Duodenal mucosa (tissue), 2 donors: Measurements from ENCODE around the gene METTL9.
A peak's percentile ranks its signal among the peaks of the same experiment; 100 is the strongest.
"Not testable (repeated sequence)": the region's sequence is repeated elsewhere in the genome, so short reads cannot be mapped to it uniquely, and the experiment has no call there.

Experiments used
- H3K27ac ChIP-seq: one replicate; pipeline ENCODE4 v1.7.0; 2013; ENCODE audit warnings: low read depth, low read length
- H3K27me3 ChIP-seq, 2 donors: one replicate each; pipeline ENCODE4 v1.7.0; 2013; ENCODE audit warnings: low read length in 2 of 2, control low read depth in 1 of 2; ENCODE audit not compliant: insufficient read depth in 2 of 2, control insufficient read depth in 1 of 2
- H3K36me3 ChIP-seq, 2 donors: one replicate each; pipeline ENCODE4 v1.7.0; 2013; ENCODE audit warnings: low read length in 2 of 2, control low read depth in 1 of 2; ENCODE audit not compliant: insufficient read depth in 2 of 2, control insufficient read depth in 1 of 2
- H3K4me1 ChIP-seq, 2 donors: one replicate each; pipeline ENCODE4 v1.7.0; 2013; ENCODE audit warnings: low read length in 2 of 2, control low read depth in 1 of 2; ENCODE audit not compliant: insufficient read depth in 2 of 2, control insufficient read depth in 1 of 2
- H3K4me3 ChIP-seq, 2 donors: one replicate each; pipeline ENCODE4 v1.7.0; 2013; ENCODE audit warnings: low read length in 2 of 2, low read depth in 1 of 2
- H3K9ac ChIP-seq, 2 donors: one replicate each; pipeline ENCODE4 v1.7.0; 2013; ENCODE audit warnings: low read length in 2 of 2, low read depth in 1 of 2
- H3K9me3 ChIP-seq, 2 donors: one replicate each; pipeline ENCODE4 v1.7.0; 2013; ENCODE audit warnings: low read length in 2 of 2, control low read depth in 1 of 2; ENCODE audit not compliant: control insufficient read depth in 1 of 2

The METTL9 gene

GRCh38 chr16:21590796-21591195, 8.6 kb upstream of the METTL9 start:
- Histone ChIP-seq H3K27me3 (no peaks in the 10 kb centered on the region), H3K27ac (no peak overlapping the region), H3K9ac (no peak overlapping the region), H3K4me3 (no peak overlapping the region), H3K9me3 (no peaks in the 10 kb centered on the region), H3K4me1 (peaks cover 0 to 6% of the 10 kb centered on the region in 2 donors), H3K36me3 (no peaks in the 10 kb centered on the region)

GRCh38 chr16:21592191-21592590, 7.2 kb upstream of the METTL9 start:
- Histone ChIP-seq H3K36me3 (no peaks in the 10 kb centered on the region), H3K4me3 (no peak overlapping the region), H3K27me3 (no peaks in the 10 kb centered on the region), H3K27ac (no peak overlapping the region), H3K9me3 (no peaks in the 10 kb centered on the region), H3K4me1 (peaks cover 0 to 6% of the 10 kb centered on the region in 2 donors), H3K9ac (no peak overlapping the region)

DNA sequence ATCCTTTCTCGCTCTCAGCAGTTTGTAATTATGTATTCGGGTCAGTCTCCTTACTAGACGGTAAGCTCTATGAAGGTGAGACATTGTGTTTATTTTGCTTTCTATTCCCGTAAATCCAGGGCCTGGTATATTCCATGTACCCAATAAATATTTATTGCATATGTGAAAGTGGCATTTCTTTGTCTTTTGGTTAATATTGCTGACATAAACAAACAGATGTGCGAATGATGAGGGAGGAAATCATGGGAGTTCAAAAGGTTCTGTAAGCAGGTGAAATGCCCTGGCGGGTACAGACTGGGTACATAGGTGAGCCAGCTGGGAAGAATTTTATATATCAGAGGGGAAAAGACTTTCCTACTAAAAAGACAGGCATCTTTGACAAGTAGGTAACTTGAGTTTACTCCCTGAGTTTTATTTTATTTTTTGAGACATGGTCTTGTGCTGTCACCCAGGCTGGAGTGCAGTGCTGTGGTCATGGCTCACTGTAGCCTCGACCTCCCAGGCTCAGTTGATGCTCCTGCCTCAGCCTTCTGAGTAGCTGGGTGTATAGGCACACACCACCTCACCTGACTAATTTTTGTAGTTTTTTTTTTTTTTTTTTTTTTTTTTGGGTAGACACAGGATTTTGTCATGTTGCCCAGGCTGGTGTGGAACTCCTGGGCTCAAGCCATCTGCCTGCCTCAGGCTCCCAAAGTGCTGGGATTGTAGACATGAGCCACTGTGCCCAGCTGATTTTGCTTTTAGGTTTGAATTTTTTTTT, 5.7 kb upstream of the METTL9 start:
- Histone ChIP-seq H3K36me3 (no peaks in the 10 kb centered on the region), H3K4me1 (peaks cover 6 to 11% of the 10 kb centered on the region in 2 donors), H3K27ac (no peak overlapping the region), H3K9me3 (no peaks in the 10 kb centered on the region), H3K4me3 (no peak overlapping the region), H3K27me3 (no peaks in the 10 kb centered on the region), H3K9ac (no peak overlapping the region)

DNA sequence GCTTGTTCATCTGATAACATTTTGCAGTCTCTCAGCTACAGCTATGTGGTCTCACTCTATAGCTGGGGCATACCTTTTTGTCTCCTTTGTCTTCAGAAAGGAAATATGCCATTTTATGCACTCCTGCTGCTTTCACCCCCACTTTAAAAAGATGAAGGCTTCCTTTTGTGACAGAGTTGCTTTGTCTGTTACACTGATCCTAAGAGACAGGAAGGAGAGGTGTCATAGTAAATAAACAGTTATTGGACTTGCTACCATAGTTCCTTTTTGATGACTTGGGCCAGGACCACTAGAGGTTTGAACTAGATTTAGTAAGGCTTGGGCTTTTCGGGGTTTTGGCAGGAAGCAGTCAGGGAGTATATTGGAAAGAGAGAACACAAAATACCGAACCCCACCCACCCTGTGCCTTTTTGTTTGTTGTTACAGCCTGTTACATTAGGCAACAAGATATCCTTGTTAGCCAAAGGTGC, 1.8 kb upstream of the METTL9 start:
- Histone ChIP-seq H3K9me3 (no peaks in the 10 kb centered on the region), H3K9ac (no peak overlapping the region), H3K4me3 (no peak overlapping the region), H3K4me1 (peaks cover 22 to 27% of the 10 kb centered on the region in 2 donors), H3K27ac (no peak overlapping the region), H3K36me3 (no peaks in the 10 kb centered on the region), H3K27me3 (no peaks in the 10 kb centered on the region)

DNA sequence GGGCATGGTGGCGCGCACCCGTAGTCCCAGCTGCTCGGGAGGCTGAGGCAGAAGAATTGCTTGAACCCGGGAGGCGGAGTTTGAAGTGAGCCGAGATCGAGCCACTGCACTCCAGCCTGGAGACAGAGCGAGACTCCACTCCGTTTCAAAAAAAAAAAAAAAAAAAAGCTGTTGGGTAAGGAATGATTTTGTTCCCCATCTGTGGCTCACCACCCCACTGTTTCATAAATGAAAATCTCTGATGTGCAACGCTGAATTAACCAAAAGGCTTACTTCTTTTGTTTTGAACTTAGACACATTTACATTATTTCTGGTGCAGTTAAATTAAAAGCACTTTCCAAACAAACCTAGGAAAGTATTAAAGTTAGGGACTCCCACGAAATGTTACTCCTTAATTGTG, 1.2 kb upstream of the METTL9 start:
- Histone ChIP-seq H3K27ac (no peak overlapping the region), H3K9ac (peak overlapping the region; percentile 95 to 98), H3K27me3 (no peaks in the 10 kb centered on the region), H3K36me3 (no peaks in the 10 kb centered on the region), H3K9me3 (no peaks in the 10 kb centered on the region), H3K4me1 (peaks cover 22 to 27% of the 10 kb centered on the region in 2 donors), H3K4me3 (peak overlapping the region; percentile 92 to 98)

DNA sequence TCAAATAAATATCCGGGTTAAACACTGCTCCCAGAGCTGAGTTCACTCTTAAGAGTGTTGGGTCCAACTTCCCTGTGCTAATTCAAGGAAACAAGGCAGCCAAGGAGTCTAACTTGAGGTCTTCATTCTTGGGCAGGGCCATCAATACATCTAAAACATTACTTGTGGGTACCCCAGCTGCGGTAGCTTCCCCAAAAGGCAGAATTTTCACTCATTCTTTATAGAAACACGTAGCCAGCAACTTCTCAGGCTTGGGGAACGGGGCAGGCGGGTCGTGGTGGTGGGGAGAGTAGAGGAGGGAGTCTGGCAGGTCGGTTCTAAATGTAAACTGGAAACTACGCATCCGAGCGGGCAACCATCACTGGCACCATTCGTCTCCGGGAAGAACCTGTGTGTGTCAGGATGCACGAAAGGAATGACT, 666 bp upstream of the METTL9 start:
- H3K27ac ChIP-seq: peak overlapping the region; percentile 93
- no peaks in the 10 kb centered on the region for H3K27me3 ChIP-seq
- peak overlapping the region; percentile 92 to 98 for H3K4me3 ChIP-seq

DNA sequence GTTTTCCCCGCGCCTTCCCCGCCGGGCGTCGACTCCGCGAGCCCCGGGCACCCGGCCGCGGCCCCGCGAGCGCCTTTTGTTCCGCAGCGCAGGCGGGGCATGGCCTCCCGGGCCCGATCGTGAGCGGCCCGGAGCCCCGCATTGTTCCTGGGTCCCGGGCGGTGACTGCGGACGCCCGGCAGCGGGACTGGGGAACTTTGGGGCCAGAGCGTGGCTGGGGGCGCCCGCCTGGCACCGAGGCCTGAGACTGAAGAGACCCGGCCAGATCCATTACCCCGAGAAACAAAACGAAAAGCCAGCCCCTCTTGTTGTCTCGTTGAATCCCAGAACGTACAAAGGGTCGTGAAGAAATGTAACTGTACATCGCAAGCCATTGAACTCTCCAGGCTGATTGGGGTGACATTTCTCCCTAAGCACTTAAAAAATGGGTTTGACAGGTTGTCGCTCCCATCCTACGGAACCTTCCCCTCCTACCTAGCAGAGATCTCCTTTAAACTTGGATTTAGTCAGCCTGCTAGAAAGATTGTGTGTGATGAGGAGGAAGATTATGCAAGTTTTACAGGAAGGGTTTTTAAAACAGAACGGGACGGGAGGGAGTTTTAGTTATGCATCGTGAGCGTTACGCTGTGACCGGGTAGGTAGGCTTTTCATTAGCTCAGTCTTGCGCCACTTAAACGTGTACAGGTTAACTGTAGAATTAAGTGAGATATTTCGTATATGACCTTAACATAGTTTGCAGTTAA, 825 bp downstream of the METTL9 start:
- Histone ChIP-seq H3K4me3 (peak overlapping the region; percentile 92 to 98), H3K4me1 (peaks cover 29 to 31% of the 10 kb centered on the region in 2 donors), H3K27ac (peak overlapping the region; percentile 79), H3K9ac (peak overlapping the region; percentile 55 to 88), H3K9me3 (no peaks in the 10 kb centered on the region), H3K27me3 (no peaks in the 10 kb centered on the region), H3K36me3 (no peaks in the 10 kb centered on the region)

More for the DNA sequence above, 666 bp upstream of the METTL9 start:
- peak overlapping the region; percentile 95 to 98 for H3K9ac ChIP-seq
- H3K36me3 ChIP-seq: no peaks in the 10 kb centered on the region
- H3K9me3 ChIP-seq: no peaks in the 10 kb centered on the region
- H3K4me1 ChIP-seq: peaks cover 22 to 27% of the 10 kb centered on the region in 2 donors

DNA sequence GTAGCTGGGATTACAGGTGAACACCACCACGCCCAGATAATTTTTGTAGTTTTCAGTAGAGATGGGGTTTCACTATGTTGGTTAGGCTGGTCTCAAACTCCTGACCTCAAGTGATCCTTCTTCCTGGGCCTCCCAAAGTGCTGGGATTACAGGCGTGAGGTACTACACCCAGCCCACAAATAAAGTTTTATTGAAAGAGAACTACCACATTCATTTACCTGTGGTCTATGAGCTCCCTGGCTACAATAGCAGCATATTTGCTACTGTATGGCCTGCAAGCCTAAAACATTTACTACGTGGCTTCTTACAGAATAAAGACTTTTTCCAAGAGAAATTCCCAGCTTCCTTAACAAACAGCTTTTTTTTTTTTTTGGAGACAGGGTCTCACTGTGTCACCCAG, 3.4 kb downstream of the METTL9 start:
- H3K36me3 ChIP-seq: no peaks in the 10 kb centered on the region
- no peaks in the 10 kb centered on the region for H3K9me3 ChIP-seq
- peaks cover 29 to 31% of the 10 kb centered on the region in 2 donors for H3K4me1 ChIP-seq
- H3K27me3 ChIP-seq: no peaks in the 10 kb centered on the region
- no peak overlapping the region for H3K27ac ChIP-seq
- no peak overlapping the region for H3K9ac ChIP-seq
- no peak overlapping the region for H3K4me3 ChIP-seq

- Histone ChIP-seq H3K27ac (no peak overlapping the region), H3K4me1 (peaks cover 27 to 33% of the 10 kb centered on the region in 2 donors), H3K4me3 (no peak overlapping the region)
Measured at GRCh38 chr16:21603928-21604327, 4.6 kb downstream of the METTL9 start.

GRCh38 chr16:21605848-21606247, 6.5 kb downstream of the METTL9 start:
- not testable (repeated sequence) for H3K27ac ChIP-seq, H3K4me3 ChIP-seq
- peaks cover 34 to 46% of the 10 kb centered on the region in 2 donors for H3K4me1 ChIP-seq

More at GRCh38 chr16:21603928-21604327, 4.6 kb downstream of the METTL9 start:
- no peaks in the 10 kb centered on the region for H3K36me3 ChIP-seq
- H3K9me3 ChIP-seq: no peaks in the 10 kb centered on the region
- no peak overlapping the region for H3K9ac ChIP-seq
- H3K27me3 ChIP-seq: no peaks in the 10 kb centered on the region

More at GRCh38 chr16:21605848-21606247, 6.5 kb downstream of the METTL9 start:
- H3K9me3 ChIP-seq, H3K9ac ChIP-seq, H3K27me3 ChIP-seq, H3K36me3 ChIP-seq: not testable (repeated sequence)
